Measurements from ENCODE around the gene SLC1A4. TPM values are rescaled to one million over a fixed set of nuclear protein-coding genes. Genes with fewer than 3 reads are reported as not detected.
"Not testable (repeated sequence)": the region's sequence is repeated elsewhere in the genome, so short reads cannot be mapped to it uniquely, and the experiment has no call there.

The SLC1A4 gene
- total RNA-seq, 1 experiment from 2014 or later: 704 TPM

- in situ Hi-C loops (cut with HindIII; ENCODE audit: low pct_unique_long_range_greater_than_20kb, low sequenced_read_pairs): no loop called here
- peak; percentile 64 for DNase-seq (ENCODE audit: low read depth, low spot score)
Observed at GRCh38 chr2:64982932-64983331, 6.3 kb upstream of the SLC1A4 start.

- in situ Hi-C loops (cut with HindIII; ENCODE audit: low pct_unique_long_range_greater_than_20kb, low sequenced_read_pairs): no loop called here
- DNase-seq (ENCODE audit: low read depth, low spot score): peak; percentile 100
Observed at GRCh38 chr2:64985447-64985846, 3.8 kb upstream of the SLC1A4 start.

- DNase-seq (ENCODE audit: low read depth, low spot score): peak; percentile 79
- in situ Hi-C loops (cut with HindIII; ENCODE audit: low pct_unique_long_range_greater_than_20kb, low sequenced_read_pairs): no loop called here
Observed at GRCh38 chr2:64987001-64987955, 1.9 kb upstream of the SLC1A4 start.

- no peak for DNase-seq (ENCODE audit: low read depth, low spot score)
- in situ Hi-C loops (cut with HindIII; ENCODE audit: low pct_unique_long_range_greater_than_20kb, low sequenced_read_pairs): no loop called here
Observed at GRCh38 chr2:64987956-64988419, 1.2 kb upstream of the SLC1A4 start.

- peak; percentile 95 for DNase-seq (ENCODE audit: low read depth, low spot score)
- in situ Hi-C loops (cut with HindIII; ENCODE audit: low pct_unique_long_range_greater_than_20kb, low sequenced_read_pairs): no loop called here
Observed at GRCh38 chr2:64988420-64989125, 626 bp upstream of the SLC1A4 start.

- in situ Hi-C loops (cut with HindIII; ENCODE audit: low pct_unique_long_range_greater_than_20kb, low sequenced_read_pairs): no loop called here
- peak; percentile 61 for DNase-seq (ENCODE audit: low read depth, low spot score)
Observed at GRCh38 chr2:64989982-64990614, 899 bp downstream of the SLC1A4 start.

GRCh38 chr2:64990876-64991275 lies 1.7 kb downstream of the SLC1A4 start:
- in situ Hi-C loops (cut with HindIII; ENCODE audit: low pct_unique_long_range_greater_than_20kb, low sequenced_read_pairs): no loop called here
- no peak for DNase-seq (ENCODE audit: low read depth, low spot score)

GRCh38 chr2:64992218-64992617 lies 3.0 kb downstream of the SLC1A4 start:
- in situ Hi-C loops (cut with HindIII; ENCODE audit: low pct_unique_long_range_greater_than_20kb, low sequenced_read_pairs): no loop called here
- no peak for DNase-seq (ENCODE audit: low read depth, low spot score)

- DNase-seq (ENCODE audit: low read depth, low spot score): no peak
Observed at GRCh38 chr2:64992990-64993389, 3.8 kb downstream of the SLC1A4 start.

GRCh38 chr2:64995041-64995440 lies 5.8 kb downstream of the SLC1A4 start:
- no peak for DNase-seq (ENCODE audit: low read depth, low spot score)
- in situ Hi-C loops (cut with HindIII; ENCODE audit: low pct_unique_long_range_greater_than_20kb, low sequenced_read_pairs): no loop called here

More at GRCh38 chr2:64992990-64993389, 3.8 kb downstream of the SLC1A4 start:
- in situ Hi-C loops (cut with HindIII; ENCODE audit: low pct_unique_long_range_greater_than_20kb, low sequenced_read_pairs): no loop called here

- in situ Hi-C loops (cut with HindIII; ENCODE audit: low pct_unique_long_range_greater_than_20kb, low sequenced_read_pairs): no loop called here
- DNase-seq (ENCODE audit: low read depth, low spot score): peak; percentile 57
Observed at GRCh38 chr2:64996871-64997307, 7.7 kb downstream of the SLC1A4 start.

GRCh38 chr2:64998658-64999061 lies 9.5 kb downstream of the SLC1A4 start:
- in situ Hi-C loops (cut with HindIII; ENCODE audit: low pct_unique_long_range_greater_than_20kb, low sequenced_read_pairs): no loop called here
- DNase-seq (ENCODE audit: low read depth, low spot score): no peak

GRCh38 chr2:64999754-65000153 lies 10.6 kb downstream of the SLC1A4 start:
- DNase-seq (ENCODE audit: low read depth, low spot score): no peak
- in situ Hi-C loops (cut with HindIII; ENCODE audit: low pct_unique_long_range_greater_than_20kb, low sequenced_read_pairs): no loop called here

GRCh38 chr2:65000644-65001043 lies 11.4 kb downstream of the SLC1A4 start:
- in situ Hi-C loops (cut with HindIII; ENCODE audit: low pct_unique_long_range_greater_than_20kb, low sequenced_read_pairs): no loop called here
- DNase-seq (ENCODE audit: low read depth, low spot score): no peak

- in situ Hi-C loops (cut with HindIII; ENCODE audit: low pct_unique_long_range_greater_than_20kb, low sequenced_read_pairs): no loop called here
- no peak for DNase-seq (ENCODE audit: low read depth, low spot score)
Observed at GRCh38 chr2:65003037-65003436, 13.8 kb downstream of the SLC1A4 start.

GRCh38 chr2:65004232-65004631 lies 15.0 kb downstream of the SLC1A4 start:
- DNase-seq (ENCODE audit: low read depth, low spot score); in situ Hi-C loops (cut with HindIII; ENCODE audit: low pct_unique_long_range_greater_than_20kb, low sequenced_read_pairs): not testable (repeated sequence)

GRCh38 chr2:65013776-65014175 lies 24.6 kb downstream of the SLC1A4 start:
- no peak for DNase-seq (ENCODE audit: low read depth, low spot score)
- in situ Hi-C loops (cut with HindIII; ENCODE audit: low pct_unique_long_range_greater_than_20kb, low sequenced_read_pairs): no loop called here

GRCh38 chr2:65015731-65016130 lies 26.5 kb downstream of the SLC1A4 start:
- in situ Hi-C loops (cut with HindIII; ENCODE audit: low pct_unique_long_range_greater_than_20kb, low sequenced_read_pairs): no loop called here
- DNase-seq (ENCODE audit: low read depth, low spot score): no peak
